Stomach (tissue), 9 donors: ENCODE results near the gene FOXL2. TPM values are rescaled to one million over a fixed set of nuclear protein-coding genes. Genes with fewer than 3 reads are reported as not detected.
A peak's percentile ranks its signal among the peaks of the same experiment; 100 is the strongest.

ENCODE experiments used
- DNase-seq, 2 donors: peaks; one replicate each; pipeline versions ENCODE4 v3.0.0 to v3.0.0-alpha.2; 2013 to 2019
- H3K27ac ChIP-seq, 5 donors: fragments of 200-600 bp in 4 of 5; sonication (generic) in 4 of 5; one replicate each; pipeline ENCODE4 v1.5.1; 2013 to 2019; ENCODE audit warnings: mild to moderate bottlenecking in 1 of 5, moderate library complexity in 1 of 5
- H3K27me3 ChIP-seq, 3 donors: fragments of 200-600 bp; sonication (generic); one replicate each; pipeline ENCODE4 v1.5.1; 2017 to 2019; ENCODE audit warnings: mixed run types in 1 of 3
- H3K36me3 ChIP-seq, 4 donors: fragments of 200-600 bp; sonication (generic); 1 replicate in 3 of 4; 2 replicates in 1 of 4; pipeline ENCODE4 v1.5.1; 2016 to 2019
- H3K4me1 ChIP-seq, 4 donors: fragments of 200-600 bp; sonication (generic); one replicate each; pipeline ENCODE4 v1.5.1; 2016 to 2019
- H3K4me3 ChIP-seq, 4 donors: fragments of 200-600 bp; sonication (generic) in 3 of 4; one replicate each; pipeline ENCODE4 v1.5.1; 2016 to 2019; ENCODE audit warnings: mild to moderate bottlenecking in 1 of 4
- H3K9me3 ChIP-seq, 4 donors: fragments of 200-600 bp; sonication (generic); one replicate each; pipeline ENCODE4 v1.5.1; 2016 to 2019
- EP300 ChIP-seq: sonication (generic); formaldehyde crosslinking; IDR thresholded peaks from one replicate; pipeline ENCODE4 v1.6.1; 2017; ENCODE audit warnings: antibody characterized with exemption
- POLR2A ChIP-seq, 4 donors: fragments of 450-650 bp; IDR thresholded peaks; one replicate each; pipeline ENCODE4 v1.6.1; 2016; ENCODE audit warnings: antibody characterized with exemption in 4 of 4, control low read depth in 2 of 4, mild to moderate bottlenecking in 1 of 4, moderate library complexity in 1 of 4
- POLR2AphosphoS5 ChIP-seq, 3 donors: sonication (generic); formaldehyde crosslinking; IDR thresholded peaks; one replicate each; pipeline ENCODE4 v1.6.1; 2016; ENCODE audit warnings: antibody characterized with exemption in 3 of 3
- WGBS, 5 donors: extraction: QIAGEN DNeasy Blood & Tissue Kit in 3 of 5; methylation state at CpG; one replicate each; pipeline versions ENCODE4 v1.1.5 to v1.1.7; 2013 to 2018; 5-methylcytosine and 5-hydroxymethylcytosine counted together
- intact Hi-C: fragments of 100-400 bp; cut with DNase I; formaldehyde crosslinking; loops from one replicate; pipeline ENCODE4 v1.15.1; 2023; ENCODE audit warnings: low total_unique reads
- polyA plus RNA-seq, 3 donors: library from polyadenylated mRNA; stranded (reverse); fragments of 200-250 nt; gene quantifications; one replicate each; pipeline ENCODE4 v1.2.3, GENCODE V29; 2013
- total RNA-seq, 5 donors: library from RNA; depleted of rRNA; stranded (reverse); fragments of >200 nt; gene quantifications; one replicate each; pipeline versions ENCODE4 v1.1.0 to v1.2.3, GENCODE V29; 2014 to 2016
- TF ChIP-seq, protein P1 (sequence below), 7 experiments: fragments of 450-650 bp in 4 of 7; fragments of 200-600 bp in 3 of 7; sonication (generic) in 3 of 7; IDR thresholded peaks; one replicate each; pipeline ENCODE4 v1.5.1; 2016 to 2019; ENCODE audit warnings: antibody characterized with exemption in 7 of 7, control low read depth in 2 of 7, mild to moderate bottlenecking in 1 of 7
- donor health status: healthy with polysubstance abuse.
- donor health status: Bipolar disorder and iron deficiency.
- donor health status: healthy.

Gene FOXL2
- total and polyA plus RNA-seq, 8 donors: not detected

DNA sequence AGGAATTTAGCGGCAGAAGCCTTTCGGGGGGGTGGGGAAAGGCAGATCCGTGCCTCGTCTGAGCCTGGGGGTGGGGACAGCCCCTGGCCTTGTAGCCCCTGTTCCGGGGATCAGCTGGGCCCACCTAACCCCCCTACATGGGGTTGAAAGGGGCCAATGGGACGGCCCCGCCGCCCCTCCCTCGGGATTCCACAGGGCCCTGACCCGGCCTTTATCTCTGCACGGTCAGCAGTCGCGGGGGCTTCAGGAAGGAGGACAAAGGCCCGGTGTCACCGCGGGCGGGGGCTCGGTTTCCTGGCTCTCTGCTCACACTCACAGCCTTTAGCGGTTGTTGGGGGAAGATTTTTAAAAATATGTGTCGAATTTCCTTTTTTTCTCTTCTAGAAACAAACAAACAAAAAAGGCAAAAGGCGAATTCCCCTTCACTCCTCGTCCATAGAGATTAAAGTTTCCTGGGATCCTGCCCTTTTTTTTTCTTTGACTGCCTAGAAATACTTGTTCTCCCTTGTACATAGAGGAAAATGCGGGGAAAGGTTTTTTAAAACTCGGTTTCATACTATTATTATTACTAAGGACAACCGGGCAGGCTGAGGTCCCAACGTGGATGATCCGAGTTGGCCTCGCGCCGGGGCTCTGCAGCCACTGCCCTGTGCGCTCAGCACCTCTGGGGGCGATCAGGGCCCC, 7.9 kb downstream of the FOXL2 start:
- WGBS, 5 donors: 6 to 10% (median 7%) methylated on average over 25 to 32 of the region's 32 CpGs

GRCh38 chr3:138938056-138938876, 8.7 kb downstream of the FOXL2 start:
- Histone ChIP-seq H3K9me3 (no peaks in the 10 kb centered on the region), H3K4me1 (peaks cover 39 to 46% (median 44%) of the 10 kb centered on the region in 4 donors), H3K27ac (no peak overlapping the region), H3K36me3 (no peaks in the 10 kb centered on the region), H3K4me3 (peak overlapping the region in 1 of 4 donors; percentile 32), H3K27me3 (peaks cover 55 to 89% (median 85%) of the 10 kb centered on the region in 3 donors)
- peak in 1 of 2 donors; percentile 13 for DNase-seq
- TF ChIP-seq, protein P1, sequence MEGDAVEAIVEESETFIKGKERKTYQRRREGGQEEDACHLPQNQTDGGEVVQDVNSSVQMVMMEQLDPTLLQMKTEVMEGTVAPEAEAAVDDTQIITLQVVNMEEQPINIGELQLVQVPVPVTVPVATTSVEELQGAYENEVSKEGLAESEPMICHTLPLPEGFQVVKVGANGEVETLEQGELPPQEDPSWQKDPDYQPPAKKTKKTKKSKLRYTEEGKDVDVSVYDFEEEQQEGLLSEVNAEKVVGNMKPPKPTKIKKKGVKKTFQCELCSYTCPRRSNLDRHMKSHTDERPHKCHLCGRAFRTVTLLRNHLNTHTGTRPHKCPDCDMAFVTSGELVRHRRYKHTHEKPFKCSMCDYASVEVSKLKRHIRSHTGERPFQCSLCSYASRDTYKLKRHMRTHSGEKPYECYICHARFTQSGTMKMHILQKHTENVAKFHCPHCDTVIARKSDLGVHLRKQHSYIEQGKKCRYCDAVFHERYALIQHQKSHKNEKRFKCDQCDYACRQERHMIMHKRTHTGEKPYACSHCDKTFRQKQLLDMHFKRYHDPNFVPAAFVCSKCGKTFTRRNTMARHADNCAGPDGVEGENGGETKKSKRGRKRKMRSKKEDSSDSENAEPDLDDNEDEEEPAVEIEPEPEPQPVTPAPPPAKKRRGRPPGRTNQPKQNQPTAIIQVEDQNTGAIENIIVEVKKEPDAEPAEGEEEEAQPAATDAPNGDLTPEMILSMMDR (IDR thresholded peaks at IDR 0.05): no peak
- TF ChIP-seq POLR2A (IDR thresholded peaks at IDR 0.05) (no peak), EP300 (no peak), POLR2AphosphoS5 (IDR thresholded peaks at IDR 0.05) (no peak)
- intact Hi-C loops: loop anchor here (10.0 kb wide), 1 partner anchor 387 kb away; no protein-coding TSS in a partner anchor
- 2 to 6% (median 4%) methylated on average over 22 to 48 of the region's 48 CpGs for WGBS, 5 donors

More for the DNA sequence above, 7.9 kb downstream of the FOXL2 start:
- TF ChIP-seq POLR2AphosphoS5 (IDR thresholded peaks at IDR 0.05) (no peak), EP300 (no peak), POLR2A (IDR thresholded peaks at IDR 0.05) (no peak)
- TF ChIP-seq, protein P1 (IDR thresholded peaks at IDR 0.05): no peak
- Histone ChIP-seq H3K4me3 (peak overlapping the region in 1 of 4 donors; percentile 32), H3K27ac (no peak overlapping the region), H3K36me3 (no peaks in the 10 kb centered on the region), H3K27me3 (peaks cover 62 to 97% (median 93%) of the 10 kb centered on the region in 3 donors), H3K9me3 (no peaks in the 10 kb centered on the region), H3K4me1 (peaks cover 39 to 51% (median 47%) of the 10 kb centered on the region in 4 donors)
- no peak for DNase-seq
- intact Hi-C loops: loop anchor here (10.0 kb wide), 1 partner anchor 386 kb away; no protein-coding TSS in a partner anchor

DNA sequence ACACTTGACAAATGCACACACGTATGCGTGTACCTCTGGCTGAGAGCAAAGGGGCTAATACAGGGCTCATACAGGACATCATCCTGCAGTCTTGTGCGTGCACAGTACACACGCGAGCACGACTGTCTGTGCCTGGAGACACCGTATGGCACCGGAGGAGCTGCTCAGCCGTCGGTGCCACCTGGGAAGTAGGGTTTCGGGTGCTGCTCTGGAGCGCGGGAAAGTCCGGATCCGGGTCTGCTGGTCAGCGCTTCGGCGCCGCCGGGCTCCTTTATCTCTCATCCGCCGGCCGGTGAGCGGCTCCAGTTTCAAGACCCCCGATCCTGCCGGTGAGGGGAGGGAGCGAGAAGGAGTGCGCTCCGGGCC, 9.3 kb downstream of the FOXL2 start:
- TF ChIP-seq EP300 (no peak), POLR2A (IDR thresholded peaks at IDR 0.05) (no peak), POLR2AphosphoS5 (IDR thresholded peaks at IDR 0.05) (no peak)
- TF ChIP-seq, protein P1 (IDR thresholded peaks at IDR 0.05): no peak
- intact Hi-C loops: loop anchor here (10.0 kb wide), 1 partner anchor 387 kb away; no protein-coding TSS in a partner anchor
- DNase-seq: peak in 1 of 2 donors; percentile 19
- peaks cover 39 to 46% (median 44%) of the 10 kb centered on the region in 4 donors for H3K4me1 ChIP-seq
- no peaks in the 10 kb centered on the region for H3K36me3 ChIP-seq
- no peaks in the 10 kb centered on the region for H3K9me3 ChIP-seq
- WGBS, 5 donors: 1 to 4% (median 3%) methylated on average over 11 to 29 of the region's 29 CpGs
- H3K27ac ChIP-seq: no peak overlapping the region
- peaks cover 49 to 83% (median 80%) of the 10 kb centered on the region in 3 donors for H3K27me3 ChIP-seq
- H3K4me3 ChIP-seq: peak overlapping the region in 1 of 4 donors; percentile 32
